HG03175 (cell line): ENCODE results near the gene RFXANK.
"Not testable (repeated sequence)": the region's sequence is repeated elsewhere in the genome, so short reads cannot be mapped to it uniquely, and the experiment has no call there.

ENCODE experiments used
- ATAC-seq: cut with Tn5 transposase; IDR thresholded peaks from one replicate; pipeline ENCODE4 v1.9.1; 2021; ENCODE audit warnings: mild to moderate bottlenecking, moderate library complexity; ENCODE audit not compliant: unreplicated experiment

The RFXANK gene

GRCh38 chr19:19192078-19192882, at the start of gene RFXANK, which contains the start of gene BORCS8:
Gene RFXANK (plus strand): TSS chr19:19192258. CDS start chr19:19193947, 1,689 bp downstream.
Gene BORCS8 (minus strand): TSS chr19:19192152. CDS start chr19:19192117, 35 bp downstream.
- ATAC-seq, result peak; percentile 80

- ATAC-seq, result no peak
These were observed 49.7 kb upstream of the RFXANK start for GRCh38 chr19:19142347-19142746.

- ATAC-seq, result no peak
These were observed 46.8 kb upstream of the RFXANK start for GRCh38 chr19:19145281-19145680.

DNA sequence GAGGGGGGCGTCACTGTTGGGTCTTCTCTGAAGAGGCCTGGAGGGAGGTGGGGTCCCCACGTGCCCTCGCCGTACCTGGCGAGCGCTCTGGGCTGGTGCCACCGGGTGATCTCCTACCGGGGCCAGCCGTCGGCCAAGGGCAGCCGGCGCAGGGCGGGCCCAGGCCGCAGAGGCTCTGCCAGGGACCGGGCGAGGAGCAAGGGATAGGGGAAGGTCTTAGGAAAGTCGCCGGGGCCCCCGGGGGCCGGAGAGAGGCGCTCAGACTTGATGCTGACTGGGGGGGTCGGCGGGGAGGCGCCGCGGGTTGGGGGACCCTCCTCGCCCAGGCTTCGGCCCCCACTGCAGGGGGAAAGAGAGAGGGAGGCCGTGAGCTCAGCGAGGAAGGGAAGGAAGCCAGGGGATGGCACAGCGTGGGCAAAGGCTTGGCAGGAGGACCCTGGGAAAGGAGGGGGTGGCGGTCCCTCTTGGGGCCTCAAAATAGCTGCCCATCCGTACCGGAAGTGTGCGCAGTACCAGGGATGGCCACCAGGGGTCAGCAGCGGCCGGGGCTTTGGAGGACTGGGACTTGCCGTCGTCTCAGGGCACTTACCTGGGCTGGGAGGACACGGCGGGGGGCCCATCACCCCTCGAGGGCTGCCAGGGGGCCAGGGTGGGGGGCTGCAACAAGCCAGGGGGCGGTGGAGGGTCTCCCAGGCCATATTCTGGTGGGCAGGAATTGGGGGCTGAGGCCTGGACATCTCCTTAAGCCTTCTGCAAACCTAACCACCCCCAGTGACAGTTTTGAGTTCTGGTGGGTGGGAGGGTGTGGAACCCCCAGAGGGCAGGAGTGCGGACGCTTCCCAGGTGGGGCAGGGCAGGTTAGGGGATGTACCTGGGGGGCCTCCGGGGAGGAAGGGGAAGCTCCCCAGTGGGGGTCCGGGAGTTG, 46.1 kb upstream of the RFXANK start:
- peak; percentile 49 for ATAC-seq

DNA sequence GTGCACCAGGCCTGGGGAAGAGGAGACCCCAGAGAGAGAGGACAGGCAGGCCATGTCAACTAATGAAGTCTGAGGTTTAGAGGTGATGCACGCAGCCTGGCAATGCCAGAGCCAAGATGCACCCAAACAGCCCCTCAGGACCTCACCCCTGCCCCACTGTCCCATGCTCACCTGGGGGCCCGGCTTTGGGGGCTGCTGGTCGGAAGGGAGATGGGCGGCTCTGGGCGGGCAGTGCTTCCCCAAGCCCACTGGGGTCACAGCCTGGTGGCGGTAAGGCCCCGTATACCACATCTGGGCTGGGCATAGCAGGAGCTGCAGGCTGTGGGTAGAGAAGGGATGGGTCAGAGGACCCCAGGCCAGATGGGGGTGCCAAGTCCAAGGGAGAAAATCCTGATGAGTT, 45.2 kb upstream of the RFXANK start:
- ATAC-seq, result no peak

- ATAC-seq, result no peak
These were observed 44.7 kb upstream of the RFXANK start for GRCh38 chr19:19147344-19147743.

DNA sequence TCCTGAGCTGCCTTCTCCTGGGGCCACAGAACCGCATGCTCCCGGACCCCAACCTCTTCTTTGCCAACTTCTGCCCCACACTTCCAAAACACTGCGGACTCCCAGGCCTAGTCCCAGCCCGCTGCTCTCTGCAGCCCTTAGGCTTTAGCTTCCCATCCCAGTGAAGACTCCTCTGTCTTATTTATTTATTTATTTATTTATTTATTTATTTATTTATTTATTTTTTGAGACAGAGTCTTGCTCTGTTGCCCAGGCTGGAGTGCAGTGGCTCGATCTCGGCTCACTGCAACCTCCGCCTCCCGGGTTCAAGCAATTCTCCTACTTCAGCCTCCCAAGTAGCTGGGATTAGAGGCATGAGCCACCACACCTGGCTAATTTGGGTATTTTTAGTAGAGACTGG, 43.6 kb upstream of the RFXANK start:
- ATAC-seq, result not testable (repeated sequence)

GRCh38 chr19:19149435-19149834, 42.6 kb upstream of the RFXANK start:
- ATAC-seq, result no peak

DNA sequence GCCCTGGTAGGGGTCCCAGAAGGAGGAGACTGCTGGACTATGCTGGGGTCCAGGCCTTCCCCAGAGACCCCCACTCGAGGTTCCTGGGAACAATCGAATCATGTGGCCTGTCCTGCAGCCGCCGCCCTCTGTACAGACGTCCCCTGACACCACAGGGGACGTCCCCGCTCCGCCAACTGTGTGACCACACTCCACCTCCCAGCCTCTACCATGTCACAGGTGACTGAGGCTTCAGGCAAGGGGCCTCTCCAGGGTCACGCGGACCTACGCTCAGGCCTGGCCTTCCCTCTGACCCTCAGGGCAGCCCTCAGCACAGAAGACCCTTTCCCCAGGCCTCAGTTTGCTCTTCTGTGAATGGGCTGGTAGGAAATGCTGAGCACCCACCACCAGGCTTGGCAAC, 40.6 kb upstream of the RFXANK start:
- ATAC-seq, result no peak

DNA sequence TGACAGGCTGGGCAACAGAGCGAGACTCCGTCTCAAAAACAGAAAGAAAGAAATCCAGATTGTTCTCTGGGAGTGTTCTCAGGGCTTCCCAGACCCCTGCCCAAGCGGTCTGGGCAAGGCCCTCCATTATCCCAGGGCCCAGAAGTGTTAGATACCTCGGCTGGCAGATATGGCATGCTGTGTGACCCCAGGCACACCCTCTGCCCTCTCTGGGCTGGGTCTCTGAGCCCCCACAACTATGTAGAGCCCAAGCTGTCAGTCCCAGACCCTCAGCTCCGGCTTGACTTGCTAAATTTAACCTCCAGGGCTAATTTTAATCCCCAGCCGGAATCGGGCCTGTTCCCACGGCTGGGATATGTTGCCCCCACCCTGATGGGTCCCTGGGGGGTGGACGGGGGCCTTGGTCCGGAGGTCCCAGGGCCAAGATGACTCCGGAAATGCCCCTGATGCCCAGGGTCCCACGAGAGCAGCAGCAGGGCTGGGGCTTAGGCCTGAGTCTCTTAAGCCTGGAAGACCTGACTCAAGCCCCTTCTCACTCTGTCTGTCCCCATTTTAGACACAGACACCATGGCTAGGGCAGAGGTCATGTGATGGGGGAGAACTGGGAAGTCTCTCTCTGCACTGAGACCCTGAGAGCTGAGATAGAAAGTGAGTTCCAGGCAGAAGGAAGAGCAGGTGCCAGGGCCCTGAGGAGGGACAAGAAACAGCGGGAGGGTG, 39.2 kb upstream of the RFXANK start:
- ATAC-seq, result no peak

GRCh38 chr19:19154768-19155494, 37.1 kb upstream of the RFXANK start:
- no peak for ATAC-seq

DNA sequence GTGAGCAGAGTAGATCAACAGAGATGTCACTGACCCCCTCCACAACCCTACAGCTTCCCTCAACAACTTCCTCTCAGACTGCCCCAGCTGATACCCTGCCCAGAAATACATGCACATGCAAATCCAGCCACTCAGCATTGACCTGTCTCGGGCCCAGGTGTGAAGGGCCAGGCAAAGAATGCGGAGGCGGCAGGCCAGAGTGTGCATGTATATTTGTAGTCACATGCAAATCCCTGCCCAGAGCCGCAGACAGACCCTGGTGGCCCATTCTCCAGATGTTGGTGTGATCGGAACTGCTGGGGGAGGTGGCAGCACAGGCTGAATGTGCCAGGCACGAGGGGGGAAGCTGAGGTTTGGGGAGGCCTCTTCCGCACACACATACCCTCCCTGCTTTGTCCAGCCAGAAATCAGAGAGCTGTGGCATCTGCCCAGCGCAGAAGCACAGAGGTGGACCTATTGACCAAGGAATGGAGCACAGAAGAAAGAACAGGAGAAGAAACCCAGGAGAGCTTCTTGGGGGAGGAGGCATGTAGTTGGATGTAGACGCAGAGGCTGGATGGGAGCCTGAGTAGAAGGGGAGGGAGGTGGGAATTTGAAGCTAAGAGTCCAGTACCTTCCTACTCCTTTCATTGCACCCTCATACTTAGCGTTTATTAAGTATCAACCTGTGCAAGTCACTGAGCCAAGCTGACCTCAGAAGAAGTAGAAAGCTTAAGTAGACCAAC, 36.4 kb upstream of the RFXANK start:
- ATAC-seq, result peak; percentile 72

DNA sequence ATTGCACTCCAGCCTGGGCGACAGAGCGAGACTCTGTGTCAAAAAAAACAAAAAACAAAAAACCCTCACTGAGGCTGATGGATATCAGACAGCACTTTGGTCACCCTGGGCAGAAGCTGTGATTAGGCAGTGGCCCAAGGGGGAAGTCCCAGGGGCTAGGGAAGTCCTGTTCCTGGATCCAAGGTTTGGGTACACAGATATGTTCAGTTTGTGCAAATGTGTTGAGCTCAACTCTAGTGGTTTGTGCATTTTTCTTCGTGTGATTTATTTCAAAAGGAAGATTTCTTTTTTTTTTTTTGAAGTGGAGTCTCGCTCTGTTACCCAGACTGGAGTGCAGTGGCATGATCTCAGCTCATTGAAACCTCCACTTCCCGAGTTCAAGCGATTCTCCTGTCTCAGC, 34.2 kb upstream of the RFXANK start:
- no peak for ATAC-seq

GRCh38 chr19:19159534-19159933, 32.5 kb upstream of the RFXANK start:
- ATAC-seq, result no peak

DNA sequence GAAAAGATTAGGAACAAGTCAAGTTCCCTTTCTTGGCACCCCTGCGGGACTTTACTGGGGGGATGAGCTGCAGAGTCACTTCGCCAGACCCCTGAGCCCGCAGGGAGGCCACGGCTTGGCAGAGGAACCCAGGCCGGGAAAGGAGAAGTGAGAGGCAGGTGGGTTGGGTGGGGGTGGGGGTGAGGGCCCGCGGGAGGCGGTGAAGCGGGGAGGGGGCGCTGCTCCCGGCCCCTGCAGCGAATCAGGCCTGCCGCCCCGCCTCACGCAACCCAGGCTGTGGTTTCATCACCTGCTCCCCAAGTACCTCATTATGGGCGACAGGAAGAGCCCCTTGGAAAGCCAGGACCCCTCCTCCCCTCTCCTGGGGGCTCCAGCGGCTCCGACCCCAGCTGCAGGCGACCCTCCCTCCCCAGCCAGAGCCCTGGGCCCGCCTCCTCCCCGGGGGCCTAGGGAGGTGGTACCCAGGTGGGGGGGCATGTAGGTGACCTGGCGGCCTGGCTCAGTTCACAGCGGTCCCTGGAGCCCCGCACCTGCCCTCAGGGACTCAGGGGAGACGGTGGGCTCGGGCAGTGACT, 31.5 kb upstream of the RFXANK start:
- no peak for ATAC-seq

DNA sequence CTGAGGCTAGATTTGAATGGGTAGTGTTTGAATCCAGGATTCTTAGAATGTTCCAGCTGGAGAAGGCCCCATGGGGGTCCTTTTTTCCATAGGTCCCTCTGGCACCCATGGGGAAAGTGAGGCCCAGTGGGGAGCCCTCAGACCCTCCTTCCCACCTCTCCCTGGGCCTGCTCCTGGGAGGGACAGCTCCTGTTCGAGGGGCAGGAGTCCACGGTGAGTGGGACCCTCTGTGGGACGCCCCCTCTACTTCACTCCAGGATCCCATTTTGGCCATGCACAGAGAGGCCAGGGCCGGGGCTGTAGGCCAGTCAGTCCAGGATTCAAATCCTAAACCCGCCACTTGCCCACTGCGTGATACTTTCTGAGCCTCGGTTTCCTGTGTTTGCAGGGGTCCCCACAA, 29.6 kb upstream of the RFXANK start:
- no peak for ATAC-seq

- ATAC-seq, result no peak
These were observed 26.7 kb upstream of the RFXANK start for GRCh38 chr19:19165396-19165795.

GRCh38 chr19:19167612-19168011, 24.4 kb upstream of the RFXANK start:
- ATAC-seq, result no peak

GRCh38 chr19:19169236-19170052, 22.6 kb upstream of the RFXANK start:
- ATAC-seq, result peak; percentile 6
